ENCODE results near the gene SLC25A40.

GRCh38 chr7:87875151-87876039 is 765 bp downstream of the SLC25A40 start:
- no peak; the same call in none of the 2 replicates for TF ChIP-seq CTCF (IDR thresholded peaks at IDR 0.05)
- TF ChIP-seq RFX5 (IDR thresholded peaks at IDR 0.05; ENCODE audit: low read length), result no peak
- TF ChIP-seq FOSL2 (IDR thresholded peaks at IDR 0.05; ENCODE audit: borderline replicate concordance, low read depth), result no peak
- TF ChIP-seq SMC3 (IDR thresholded peaks at IDR 0.05; ENCODE audit: low read depth, low read length), result no peak
- no peak for TF ChIP-seq SIN3A (IDR thresholded peaks at IDR 0.05; ENCODE audit: borderline replicate concordance, low read depth, low read length)
- TF ChIP-seq RXRA (IDR thresholded peaks at IDR 0.05; ENCODE audit: borderline replicate concordance, low read depth), result no peak
- no peak for TF ChIP-seq POLR2AphosphoS5 (IDR thresholded peaks at IDR 0.05; ENCODE audit: low read depth, low read length)
- TF ChIP-seq REST (IDR thresholded peaks at IDR 0.05; ENCODE audit: low read depth, low read length), result no peak

Measured in SK-N-SH (cell line).